HG03025 (cell line): ENCODE results near the gene IQSEC3.
"Not testable (repeated sequence)": the region's sequence is repeated elsewhere in the genome, so short reads cannot be mapped to it uniquely, and the experiment has no call there.

ENCODE experiments used
- ATAC-seq: cut with Tn5 transposase; IDR thresholded peaks from one replicate; pipeline ENCODE4 v1.9.1; 2021; ENCODE audit warnings: mild to moderate bottlenecking, moderate library complexity; ENCODE audit not compliant: unreplicated experiment, low FRiP score

The IQSEC3 gene

DNA sequence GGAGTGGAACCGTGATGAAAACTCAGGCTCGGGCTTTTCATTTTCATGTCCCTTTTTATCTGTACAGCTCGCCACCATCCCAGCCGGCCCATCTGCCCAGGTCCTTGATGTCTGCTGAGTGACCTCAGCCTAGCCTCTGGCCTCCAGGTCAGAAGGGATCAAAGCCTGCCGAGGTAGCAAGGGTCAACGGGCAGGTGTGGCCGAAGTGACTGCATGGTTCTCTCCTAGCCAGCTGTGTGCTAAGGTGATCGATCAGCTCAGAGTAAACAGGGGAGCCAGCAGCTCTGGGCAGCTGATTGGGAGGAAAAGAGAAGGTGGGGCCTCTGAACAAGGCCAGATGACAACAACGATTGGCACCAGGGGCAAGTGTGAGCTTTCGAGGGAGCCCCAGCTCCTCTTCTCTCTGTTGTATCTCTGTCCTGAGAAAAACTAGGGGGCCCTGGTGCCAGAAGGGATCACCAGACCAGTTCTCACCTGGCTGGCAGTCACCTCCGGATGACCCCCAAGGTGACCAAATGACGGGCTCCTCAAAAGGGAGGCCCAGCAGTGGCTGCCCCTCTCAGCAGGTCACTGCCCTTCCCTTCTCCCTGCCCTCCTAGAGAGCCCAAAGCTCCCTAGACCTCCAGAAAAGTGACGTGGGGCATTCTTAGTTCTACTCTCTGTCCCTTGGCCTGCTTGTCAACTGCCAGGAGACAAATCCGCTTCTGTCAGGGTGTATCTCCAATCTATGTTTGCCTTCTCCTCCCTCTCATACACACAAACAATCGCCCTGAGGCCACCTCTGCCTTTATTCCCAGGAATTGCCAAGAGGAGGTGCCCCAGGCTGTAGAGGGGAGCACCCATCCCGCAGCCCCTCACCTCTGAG, 143.9 kb downstream of the IQSEC3 start:
- no peak for ATAC-seq

DNA sequence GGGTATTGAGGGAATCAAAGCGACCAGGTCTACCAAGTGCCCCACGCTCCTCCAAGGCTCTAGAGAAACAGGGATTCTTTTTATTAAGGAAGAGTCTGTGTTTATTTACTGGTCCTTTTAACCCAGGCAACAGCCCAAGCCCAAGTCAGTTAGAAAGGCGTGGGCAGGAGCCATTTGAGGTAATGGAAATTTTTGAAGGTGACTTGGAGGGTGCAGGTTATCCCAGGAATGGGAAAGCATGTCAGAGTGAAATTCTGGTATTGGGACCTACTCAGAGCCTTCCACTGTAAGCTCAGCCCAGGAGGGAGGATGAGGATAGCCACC, 144.5 kb downstream of the IQSEC3 start:
- no peak for ATAC-seq

- no peak for ATAC-seq
Observed at GRCh38 chr12:211639-212414, 145.3 kb downstream of the IQSEC3 start.

DNA sequence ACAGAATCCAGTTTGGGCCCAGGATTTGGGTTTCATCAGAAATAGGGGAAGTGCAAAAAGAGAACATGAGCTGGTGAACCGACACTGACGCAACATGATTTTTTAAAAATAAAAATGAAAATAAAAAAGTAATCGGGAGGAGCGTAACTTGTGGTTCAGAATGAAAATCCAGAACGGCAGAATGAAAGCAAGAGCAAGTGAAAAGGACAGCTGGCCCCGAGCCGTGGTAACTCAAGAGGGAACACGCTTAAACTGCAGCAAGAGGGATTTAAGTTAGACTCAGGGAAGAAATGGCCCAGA, 145.8 kb downstream of the IQSEC3 start:
- no peak for ATAC-seq

GRCh38 chr12:212715-213526, 146.4 kb downstream of the IQSEC3 start:
- ATAC-seq = no peak

- no peak for ATAC-seq
Observed at GRCh38 chr12:213527-213932, 147.0 kb downstream of the IQSEC3 start.

DNA sequence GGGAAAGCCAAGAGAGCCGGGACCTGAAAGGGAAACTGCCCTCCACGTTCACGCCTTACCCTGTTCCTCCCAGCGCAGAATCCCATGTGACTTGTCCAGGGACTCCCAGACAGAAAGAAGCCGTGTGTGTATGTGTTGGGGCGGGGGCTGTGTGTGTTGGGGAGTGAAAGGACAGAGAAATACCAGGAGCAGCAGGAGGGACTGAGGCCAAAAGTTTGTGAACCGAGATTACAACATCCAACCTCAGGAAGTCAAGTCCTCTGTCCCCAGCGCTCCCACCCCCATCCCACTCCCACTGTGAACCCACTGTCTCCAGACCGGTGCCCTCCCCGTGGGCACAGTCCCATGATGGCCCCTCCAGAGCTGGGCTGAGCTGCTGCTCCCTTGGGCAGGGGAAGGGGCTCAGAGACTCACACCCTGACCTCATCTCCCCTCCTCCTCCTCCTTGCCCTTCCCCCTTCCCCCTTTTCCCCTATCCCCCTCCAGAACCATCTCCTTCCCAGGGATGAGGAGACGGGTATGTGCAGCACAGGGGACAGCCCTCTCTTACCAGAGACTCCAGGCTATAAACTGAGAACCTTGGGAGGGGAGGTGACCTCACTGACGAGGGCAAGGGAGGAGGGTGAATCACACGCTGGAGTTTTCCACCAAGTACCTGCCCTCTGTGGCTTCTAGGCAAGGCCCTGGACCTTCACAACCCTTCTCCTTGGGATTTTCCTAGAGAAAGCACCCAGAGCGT, 147.6 kb downstream of the IQSEC3 start, which contains the start of gene SLC6A12:
Gene SLC6A12, minus strand, starts transcription at position 155 of the 739 bp plus-strand sequence. CDS start 4,171 bp downstream, outside the sequence.
- ATAC-seq = no peak

- ATAC-seq = no peak
Observed at GRCh38 chr12:215116-215515, 148.5 kb downstream of the IQSEC3 start.

DNA sequence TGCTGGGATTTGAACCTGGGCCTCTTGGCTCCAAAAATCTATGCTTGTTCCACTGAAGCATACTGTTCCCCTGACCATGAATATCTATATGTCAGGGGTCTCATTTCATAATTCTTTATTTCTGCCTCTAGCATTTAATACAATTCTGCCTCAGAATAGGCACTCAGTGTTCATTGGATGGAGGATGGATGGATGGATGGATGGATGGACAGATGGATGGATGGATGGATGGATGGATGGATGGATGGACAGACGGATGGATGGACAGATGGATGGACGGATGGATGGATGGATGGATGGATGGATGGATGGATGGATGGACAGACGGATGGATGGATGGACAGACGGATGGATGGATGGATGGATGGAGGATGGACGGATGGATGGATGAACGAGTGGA, 150.5 kb downstream of the IQSEC3 start:
- ATAC-seq = not testable (repeated sequence)

GRCh38 chr12:218221-218620, 151.7 kb downstream of the IQSEC3 start:
- no peak for ATAC-seq

DNA sequence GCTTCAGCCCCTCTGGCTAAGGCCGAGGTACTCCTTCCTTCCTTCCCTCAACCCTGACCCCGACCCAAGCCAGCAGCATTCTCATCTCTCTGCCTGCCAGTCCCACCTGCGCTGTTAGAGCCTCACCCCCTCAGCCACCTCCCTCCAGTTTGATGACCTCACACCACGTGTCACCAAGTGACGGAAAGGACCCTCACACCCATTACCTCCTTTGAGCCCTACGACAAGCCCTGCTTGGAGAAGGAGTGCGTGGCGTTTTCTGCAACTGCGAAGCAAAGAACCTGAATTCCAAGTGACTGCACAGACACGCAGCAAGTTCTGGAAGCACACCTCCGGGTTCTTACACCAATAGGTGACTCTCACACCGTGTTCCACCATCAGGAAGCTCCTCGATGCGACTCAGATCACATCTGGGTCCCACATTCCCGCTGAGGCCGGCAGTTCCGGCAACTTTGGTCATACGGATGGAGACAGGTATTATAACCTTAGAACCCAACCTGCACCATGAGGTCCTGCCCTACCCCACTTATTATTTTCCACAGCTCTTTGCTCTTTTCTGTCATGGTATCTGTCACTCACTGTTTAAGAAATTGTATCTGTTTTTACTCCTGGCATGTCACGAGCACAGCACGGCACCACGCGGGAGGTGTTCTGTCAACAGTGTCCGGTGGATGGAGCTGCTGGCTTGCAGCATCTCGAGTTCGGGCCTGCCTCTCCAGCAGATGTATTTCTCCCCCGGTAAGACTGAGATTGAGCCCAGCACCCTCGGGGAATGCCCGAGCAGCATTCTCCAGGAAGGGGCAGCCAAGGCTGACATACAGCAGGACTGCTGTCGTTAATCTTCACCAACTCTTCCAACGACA, 152.4 kb downstream of the IQSEC3 start:
- ATAC-seq = no peak

GRCh38 chr12:219891-220352, 153.4 kb downstream of the IQSEC3 start:
- ATAC-seq = no peak

- ATAC-seq = no peak
Observed at GRCh38 chr12:220491-220890, 153.9 kb downstream of the IQSEC3 start.

DNA sequence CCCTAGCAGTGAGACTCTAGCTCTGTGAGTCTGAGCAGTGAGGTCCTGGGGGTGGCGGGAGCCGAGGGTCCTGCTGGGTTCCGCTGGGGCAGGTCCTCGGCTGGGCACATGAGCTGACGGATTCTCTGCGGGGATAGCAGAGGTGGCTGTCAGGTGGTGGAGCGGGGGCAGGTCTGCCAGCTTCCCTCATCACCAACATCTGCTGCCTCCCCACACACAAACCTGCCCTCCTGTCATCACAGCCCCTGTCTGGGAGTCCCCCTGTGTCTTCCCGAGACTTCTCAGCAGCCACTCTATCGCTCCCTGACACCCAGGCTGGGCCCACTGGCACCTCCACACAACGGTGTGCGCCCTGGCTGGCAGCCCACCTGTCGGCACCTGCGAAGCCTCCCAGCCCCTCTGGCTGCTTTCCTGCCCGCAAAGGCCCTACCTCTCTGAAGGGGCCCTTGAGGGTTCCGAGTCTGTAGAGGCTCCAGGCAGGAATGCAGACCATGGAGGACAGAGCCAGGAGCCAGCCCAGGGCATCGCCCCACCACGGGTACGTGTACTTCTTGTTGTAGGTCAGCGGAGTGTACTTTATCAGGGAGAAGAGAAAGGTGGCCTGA, 154.5 kb downstream of the IQSEC3 start:
- no peak for ATAC-seq

GRCh38 chr12:221736-222135, 155.2 kb downstream of the IQSEC3 start:
- no peak for ATAC-seq

DNA sequence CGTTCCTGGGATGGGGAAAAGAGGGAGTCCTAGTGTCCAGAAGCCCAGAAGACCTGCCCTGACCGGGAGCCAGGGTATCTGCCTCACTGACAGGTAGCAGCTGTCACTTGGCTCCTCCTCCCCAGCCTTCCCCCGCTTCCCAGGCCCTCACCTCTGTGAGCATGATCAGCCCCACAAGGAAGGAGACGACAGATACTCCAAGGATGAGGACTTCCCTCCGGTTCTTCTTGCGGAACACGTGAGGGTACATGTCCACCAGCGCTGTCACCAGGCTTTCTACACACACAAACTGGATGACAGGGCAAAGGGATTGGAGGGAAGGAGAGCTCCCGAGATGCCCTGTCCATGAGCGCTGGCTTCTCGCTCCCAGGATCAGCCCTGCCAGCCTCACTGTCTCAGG, 157.3 kb downstream of the IQSEC3 start:
- ATAC-seq = no peak

- ATAC-seq = no peak
Observed at GRCh38 chr12:224330-224729, 157.8 kb downstream of the IQSEC3 start.

DNA sequence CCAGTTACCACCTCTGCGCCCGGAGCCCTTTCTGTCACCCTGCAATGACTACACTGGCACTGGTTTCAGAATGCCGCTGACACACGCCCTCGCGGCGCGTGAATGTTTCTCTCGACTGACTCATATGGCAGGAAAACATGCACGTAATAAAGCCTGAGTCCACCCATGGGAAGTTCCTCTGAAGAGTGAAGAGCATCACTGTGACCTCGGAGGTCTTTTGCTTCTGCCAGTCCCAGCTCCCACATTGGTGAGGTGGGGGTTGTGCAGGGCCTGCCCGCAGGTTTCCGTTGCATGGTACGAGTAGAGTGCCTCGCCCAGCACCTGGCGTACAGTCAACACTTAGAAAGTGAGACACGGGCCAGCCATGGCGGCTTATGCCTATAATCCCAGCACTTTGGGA, 158.4 kb downstream of the IQSEC3 start:
- ATAC-seq = no peak

DNA sequence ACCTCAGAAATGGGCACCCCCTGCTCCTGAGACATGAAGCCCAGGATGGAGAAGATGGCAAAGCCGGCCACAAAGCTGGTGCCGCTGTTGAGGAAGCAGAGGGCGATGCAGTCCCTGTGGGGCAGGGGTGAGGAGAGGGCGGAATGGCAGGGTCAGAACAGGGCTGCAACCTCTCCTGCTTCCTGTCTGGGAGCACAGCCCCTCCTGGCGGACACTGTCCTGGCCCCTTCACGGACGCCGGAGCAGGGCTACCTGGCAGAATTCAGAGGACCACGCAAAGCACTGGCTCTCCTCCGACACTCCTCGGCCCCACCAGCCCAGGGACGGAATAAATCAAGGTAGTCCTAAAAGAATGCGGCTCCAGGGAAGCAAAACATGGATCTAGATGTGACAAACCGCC, 159.8 kb downstream of the IQSEC3 start:
- no peak for ATAC-seq
